OCI-LY1 (cell line): ENCODE data around the gene LTBP3.

Source experiments
- H2AFZ ChIP-seq: fragments of 200-600 bp; sonication (generic), shearing (Covaris generic); 2 replicates; pipeline ENCODE4 v1.6.0; 2014; ENCODE audit warnings: antibody characterized with exemption, mild to moderate bottlenecking, low read length
- H3F3A ChIP-seq: fragments of 200-600 bp; sonication (generic), shearing (Covaris generic); 2 replicates; pipeline ENCODE4 v1.6.0; 2014; ENCODE audit warnings: mild to moderate bottlenecking, antibody characterized with exemption, low read length, moderate library complexity; ENCODE audit not compliant: insufficient read depth
- H3K27ac ChIP-seq: fragments of 200-600 bp; sonication (generic); 2 replicates; pipeline ENCODE4 v1.5.1; 2014; ENCODE audit warnings: low read length, mixed run types, mild to moderate bottlenecking, low read depth; ENCODE audit not compliant: poor library complexity, severe bottlenecking
- H3K27me3 ChIP-seq: fragments of 200-600 bp; sonication (generic); 2 replicates; pipeline ENCODE4 v1.6.0; 2014; ENCODE audit warnings: antibody characterized with exemption, mild to moderate bottlenecking, low read length, moderate library complexity; ENCODE audit not compliant: insufficient read depth
- H3K36me3 ChIP-seq: fragments of 200-600 bp; sonication (generic); 2 replicates; pipeline ENCODE4 v1.6.1; 2014; ENCODE audit warnings: mild to moderate bottlenecking, antibody characterized with exemption, low read length, moderate library complexity, mixed read lengths; ENCODE audit not compliant: insufficient read depth
- H3K4me1 ChIP-seq: fragments of 200-600 bp; sonication (generic); 2 replicates; pipeline ENCODE4 v1.5.1; 2014; ENCODE audit warnings: mild to moderate bottlenecking, low read length, moderate library complexity; ENCODE audit not compliant: insufficient read depth, severe bottlenecking
- H3K4me2 ChIP-seq: fragments of 200-600 bp; sonication (generic), shearing (Covaris generic); 2 replicates; pipeline ENCODE4 v1.6.1; 2014; ENCODE audit warnings: low read length
- H3K4me3 ChIP-seq: fragments of 200-600 bp; sonication (generic); 2 replicates; pipeline ENCODE4 v1.5.1; 2014; ENCODE audit warnings: low read length, low read depth, mild to moderate bottlenecking, mixed read lengths; ENCODE audit not compliant: poor library complexity, severe bottlenecking
- H3K79me2 ChIP-seq: fragments of 200-600 bp; shearing (Covaris generic); 2 replicates; pipeline ENCODE4 v1.6.1; 2016; ENCODE audit warnings: mixed run types, low read length, mixed read lengths; ENCODE audit not compliant: insufficient read depth
- H3K9ac ChIP-seq: fragments of 200-600 bp; sonication (generic), shearing (Covaris generic); 2 replicates; pipeline ENCODE4 v1.6.1; 2014; ENCODE audit warnings: mild to moderate bottlenecking, low read length, mixed read lengths
- H3K9me2 ChIP-seq: fragments of 200-600 bp; sonication (generic), shearing (Covaris generic); 2 replicates; pipeline ENCODE4 v1.6.1; 2014; ENCODE audit warnings: low read depth, mild to moderate bottlenecking, low read length, mixed read lengths
- H3K9me3 ChIP-seq: fragments of 200-600 bp; shearing (Covaris generic); 2 replicates; pipeline ENCODE4 v1.6.1; 2014; ENCODE audit warnings: low read length, mixed read lengths
- H4K20me1 ChIP-seq: fragments of 200-600 bp; sonication (generic), shearing (Covaris generic); 2 replicates; pipeline ENCODE4 v1.6.0; 2016; ENCODE audit warnings: mild to moderate bottlenecking, low read length; ENCODE audit not compliant: insufficient read depth
- EZH2 ChIP-seq: fragments of 200-600 bp; sonication (generic), shearing (Covaris generic); IDR thresholded peaks from 2 replicates; pipeline ENCODE4 v1.8.0; 2017; ENCODE audit warnings: borderline replicate concordance, mixed run types, mild to moderate bottlenecking, antibody characterized with exemption, low read length, moderate library complexity, mixed read lengths
- TF ChIP-seq, protein P1 (sequence below): fragments of 200-600 bp; sonication (generic), shearing (Covaris generic); IDR thresholded peaks from 2 replicates; pipeline ENCODE4 v1.5.1; 2017; ENCODE audit warnings: mild to moderate bottlenecking, antibody characterized with exemption, low read length, moderate library complexity, mixed read lengths

LTBP3 gene

DNA sequence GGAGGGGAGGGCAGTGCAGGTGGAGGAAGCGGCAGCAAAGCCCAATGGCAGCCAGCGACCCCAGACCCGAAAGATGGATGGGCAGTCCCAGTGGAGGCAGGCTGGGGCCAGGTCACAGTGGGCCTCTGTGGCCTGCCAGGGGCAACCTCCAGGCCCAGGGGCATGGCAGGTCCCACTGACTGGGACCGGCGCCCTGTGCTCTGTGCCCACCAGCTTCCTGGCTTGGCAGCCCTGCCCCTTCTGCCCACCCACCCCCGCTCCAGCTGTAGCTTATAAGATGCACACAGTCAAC, 41.7 kb upstream of the LTBP3 start:
- Histone ChIP-seq H3K4me1 (no peaks in the 10 kb centered on the region), H3K27ac (no peak overlapping the region), H3F3A (no peaks in the 10 kb centered on the region), H4K20me1 (no peaks in the 10 kb centered on the region), H2AFZ (no peak overlapping the region), H3K9ac (no peak overlapping the region), H3K79me2 (no peaks in the 10 kb centered on the region), H3K9me3 (no peaks in the 10 kb centered on the region), H3K36me3 (peaks cover 37% of the 10 kb centered on the region), H3K9me2 (no peaks in the 10 kb centered on the region), H3K27me3 (no peaks in the 10 kb centered on the region), H3K4me2 (no peak overlapping the region), H3K4me3 (no peak overlapping the region)
- TF ChIP-seq EZH2: no peak
- TF ChIP-seq, protein P1, sequence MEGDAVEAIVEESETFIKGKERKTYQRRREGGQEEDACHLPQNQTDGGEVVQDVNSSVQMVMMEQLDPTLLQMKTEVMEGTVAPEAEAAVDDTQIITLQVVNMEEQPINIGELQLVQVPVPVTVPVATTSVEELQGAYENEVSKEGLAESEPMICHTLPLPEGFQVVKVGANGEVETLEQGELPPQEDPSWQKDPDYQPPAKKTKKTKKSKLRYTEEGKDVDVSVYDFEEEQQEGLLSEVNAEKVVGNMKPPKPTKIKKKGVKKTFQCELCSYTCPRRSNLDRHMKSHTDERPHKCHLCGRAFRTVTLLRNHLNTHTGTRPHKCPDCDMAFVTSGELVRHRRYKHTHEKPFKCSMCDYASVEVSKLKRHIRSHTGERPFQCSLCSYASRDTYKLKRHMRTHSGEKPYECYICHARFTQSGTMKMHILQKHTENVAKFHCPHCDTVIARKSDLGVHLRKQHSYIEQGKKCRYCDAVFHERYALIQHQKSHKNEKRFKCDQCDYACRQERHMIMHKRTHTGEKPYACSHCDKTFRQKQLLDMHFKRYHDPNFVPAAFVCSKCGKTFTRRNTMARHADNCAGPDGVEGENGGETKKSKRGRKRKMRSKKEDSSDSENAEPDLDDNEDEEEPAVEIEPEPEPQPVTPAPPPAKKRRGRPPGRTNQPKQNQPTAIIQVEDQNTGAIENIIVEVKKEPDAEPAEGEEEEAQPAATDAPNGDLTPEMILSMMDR: no peak

DNA sequence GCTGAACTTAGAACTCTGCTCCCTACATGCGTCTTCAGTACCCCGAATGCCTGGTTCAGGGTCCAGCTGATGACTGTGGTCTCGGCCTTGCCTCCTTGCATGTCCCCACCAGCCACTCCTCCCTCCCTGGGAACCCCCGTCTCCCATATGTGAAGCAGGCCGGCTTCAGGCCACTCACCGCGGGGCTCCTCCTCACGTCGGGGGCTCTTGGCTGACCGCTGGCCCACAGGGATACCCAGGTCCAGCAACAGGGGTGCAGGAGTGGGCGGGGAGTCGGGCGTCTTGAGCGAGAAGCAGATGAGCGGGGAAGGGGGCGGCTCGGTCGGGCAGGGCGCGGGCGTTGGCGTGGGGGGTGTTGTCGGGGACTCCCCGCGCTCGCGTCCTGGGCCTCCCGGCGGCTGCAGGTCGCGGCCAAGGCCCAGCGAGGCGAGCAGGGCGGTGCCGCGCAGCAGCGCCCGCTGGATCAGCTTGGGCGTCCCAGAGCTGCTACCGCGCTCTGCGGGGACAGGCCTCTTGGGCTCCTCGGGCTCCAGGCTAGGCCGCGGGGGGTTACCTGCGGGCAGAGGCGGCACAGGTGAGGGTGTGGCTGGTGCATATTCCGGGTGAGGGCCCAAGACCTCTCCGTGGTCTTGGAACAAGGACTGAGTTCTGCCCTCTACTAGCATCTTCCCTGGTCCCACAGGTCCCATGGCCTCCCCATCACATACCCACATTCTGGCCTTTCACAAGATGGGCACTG, 41.2 kb upstream of the LTBP3 start:
- Histone ChIP-seq H2AFZ (no peak overlapping the region), H3K36me3 (peaks cover 32% of the 10 kb centered on the region), H3K79me2 (no peaks in the 10 kb centered on the region), H3K9me2 (no peaks in the 10 kb centered on the region), H3K27me3 (no peaks in the 10 kb centered on the region), H4K20me1 (no peaks in the 10 kb centered on the region), H3K4me3 (no peak overlapping the region), H3K9me3 (no peaks in the 10 kb centered on the region), H3K4me1 (no peaks in the 10 kb centered on the region), H3K9ac (no peak overlapping the region), H3F3A (no peaks in the 10 kb centered on the region), H3K27ac (no peak overlapping the region), H3K4me2 (no peak overlapping the region)
- no peak for TF ChIP-seq EZH2
- TF ChIP-seq, protein P1: no peak

- no peak overlapping the region for H2AFZ ChIP-seq
- no peak overlapping the region for H3K4me2 ChIP-seq
- H3K9me3 ChIP-seq: no peaks in the 10 kb centered on the region
- H3K9me2 ChIP-seq: no peaks in the 10 kb centered on the region
- no peaks in the 10 kb centered on the region for H3F3A ChIP-seq
- no peaks in the 10 kb centered on the region for H3K4me1 ChIP-seq
- no peak overlapping the region for H3K4me3 ChIP-seq
- no peak overlapping the region for H3K27ac ChIP-seq
- H3K9ac ChIP-seq: no peak overlapping the region
- no peaks in the 10 kb centered on the region for H4K20me1 ChIP-seq
- no peaks in the 10 kb centered on the region for H3K79me2 ChIP-seq
- H3K36me3 ChIP-seq: peaks cover 24% of the 10 kb centered on the region
- H3K27me3 ChIP-seq: no peaks in the 10 kb centered on the region
- TF ChIP-seq, protein P1: no peak
- no peak for TF ChIP-seq EZH2
Observed at GRCh38 chr11:65598258-65598699, 40.1 kb upstream of the LTBP3 start.
